Erythroblast (primary cell): ENCODE results near the gene EIF4ENIF1.

ENCODE experiments used
- GATA1 ChIP-seq: IDR thresholded peaks from 2 replicates; pipeline ENCODE4 v1.6.1; 2011; ENCODE audit warnings: low read depth, mild to moderate bottlenecking, control low read depth, low read length, moderate library complexity
- POLR2A ChIP-seq: IDR thresholded peaks from 2 replicates; pipeline ENCODE4 v1.6.1; 2011; ENCODE audit warnings: mild to moderate bottlenecking, low read length

DNA sequence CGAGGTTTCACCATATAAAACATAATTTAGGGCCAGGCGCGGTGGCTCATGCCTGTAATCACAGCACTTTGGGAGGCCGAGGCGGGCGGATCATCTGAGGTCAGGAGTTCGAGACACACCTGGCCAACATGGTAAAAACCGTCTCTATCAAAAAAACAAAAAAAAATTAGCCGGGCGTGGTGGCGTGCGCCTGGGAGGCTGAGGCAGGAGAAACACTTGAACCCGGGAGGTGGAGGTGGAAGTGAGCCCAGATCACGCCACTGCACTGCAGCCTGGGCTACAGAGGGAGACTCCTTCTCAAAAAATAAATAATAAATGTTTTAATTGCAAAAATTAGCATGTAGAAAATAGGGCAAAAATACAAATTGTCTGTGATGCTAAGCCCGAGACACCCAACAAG is 5.7 kb upstream of the EIF4ENIF1 start:
- no peak for TF ChIP-seq POLR2A
- TF ChIP-seq GATA1 = no peak
